Activated CD8-positive, alpha-beta T cell treated with anti-CD3 and anti-CD28 coated beads for 36 hours (primary cell): Measurements from ENCODE around the gene RGS19. TPM values are rescaled to one million over a fixed set of nuclear protein-coding genes. Genes with fewer than 3 reads are reported as not detected.

ENCODE experiments used
- ATAC-seq: fragments of 200-7000 bp; cut with Tn5 transposase; one replicate; pipeline ENCODE4 v1.10.0; 2021; ENCODE audit warnings: mild to moderate bottlenecking, moderate library complexity
- CTCF ChIA-PET: fragments of 350-600 bp; sonication (Branson Sonifier 250); formaldehyde crosslinking; loops from one replicate; lab custom pipeline; 2021; ENCODE audit warnings: antibody characterized with exemption; lab: Charles Lee
- POLR2A ChIA-PET: fragments of 350-600 bp; sonication (Branson Sonifier 250); formaldehyde crosslinking; loops from one replicate; lab custom pipeline; 2021; ENCODE audit warnings: antibody characterized with exemption; lab: Charles Lee
- DNase-seq: peaks from one replicate; pipeline ENCODE4 v3.0.0-alpha.2; 2020
- H3K27ac Mint-ChIP-seq: one replicate; pipeline ENCODE4 v1.8.0; 2021; ENCODE audit warnings: mild to moderate bottlenecking, mixed read lengths
- H3K27me3 Mint-ChIP-seq: one replicate; pipeline ENCODE4 v1.8.0; 2021; ENCODE audit warnings: mixed read lengths
- H3K36me3 Mint-ChIP-seq: one replicate; pipeline ENCODE4 v1.8.0; 2021; ENCODE audit warnings: low read depth, mixed read lengths
- H3K4me1 Mint-ChIP-seq: one replicate; pipeline ENCODE4 v1.8.0; 2021; ENCODE audit warnings: low read depth, mixed read lengths
- H3K4me3 Mint-ChIP-seq: one replicate; pipeline ENCODE4 v1.8.0; 2021; ENCODE audit warnings: mild to moderate bottlenecking, moderate library complexity, mixed read lengths
- H3K9me3 Mint-ChIP-seq: one replicate; pipeline ENCODE4 v1.8.0; 2021; ENCODE audit warnings: mixed read lengths
- CTCF ChIP-seq: fragments of 200-600 bp; IDR thresholded peaks from one replicate; pipeline ENCODE4 v1.8.0; 2022; ENCODE audit warnings: antibody characterized with exemption, mild to moderate bottlenecking
- intact Hi-C: fragments of 100-400 bp; cut with micrococcal nuclease; formaldehyde crosslinking; loops from one replicate; pipeline ENCODE4 v1.10.0; 2022
- total RNA-seq, 2 experiments: library from RNA; stranded (reverse); gene quantifications; one replicate each; pipeline ENCODE4 v1.2.3, GENCODE V29; 2021

Gene RGS19
- total RNA-seq, 2 experiments from 2014 or later = 42.5 to 44.1 TPM

DNA sequence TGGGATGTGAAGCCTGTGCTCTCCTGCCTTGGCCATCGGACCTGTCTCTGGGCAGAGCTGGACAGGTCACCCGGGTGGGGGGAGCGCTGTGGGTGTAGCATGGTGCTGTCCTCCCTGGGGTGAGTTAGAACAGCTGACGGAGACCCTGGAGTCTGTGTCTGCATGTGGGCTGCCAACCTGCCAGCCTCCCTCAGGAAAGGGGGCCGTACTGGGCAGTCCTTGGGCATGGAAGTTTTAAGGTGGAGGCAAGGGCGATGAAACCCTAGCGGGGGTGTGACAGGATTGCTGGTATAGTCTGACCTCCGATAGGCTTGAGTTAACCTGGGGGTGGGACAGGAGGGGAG lies 32.3 kb downstream of the RGS19 start:
- TF ChIP-seq CTCF = no peak
- DNase-seq (no peak), ATAC-seq (no peak)
- ChIA-PET CTCF (no interaction called here), POLR2A (interaction anchor here (1.0 to 2.0 kb wide), 2 partner anchors 9 to 16 kb away, joined by 3 to 7 read pairs; partner anchors contain the start of gene TCEA2)
- Mint-ChIP-seq H3K4me3 (no peak overlapping the region), H3K4me1 (peaks cover 12% of the 10 kb centered on the region), H3K9me3 (no peaks in the 10 kb centered on the region), H3K27ac (no peak overlapping the region), H3K27me3 (peaks cover 40% of the 10 kb centered on the region), H3K36me3 (no peaks in the 10 kb centered on the region)
- intact Hi-C loops = no loop called here

- Mint-ChIP-seq H3K27ac (no peak overlapping the region), H3K27me3 (peaks cover 31% of the 10 kb centered on the region), H3K36me3 (no peaks in the 10 kb centered on the region)
Observed at GRCh38 chr20:64045346-64046011, 33.8 kb downstream of the RGS19 start.

DNA sequence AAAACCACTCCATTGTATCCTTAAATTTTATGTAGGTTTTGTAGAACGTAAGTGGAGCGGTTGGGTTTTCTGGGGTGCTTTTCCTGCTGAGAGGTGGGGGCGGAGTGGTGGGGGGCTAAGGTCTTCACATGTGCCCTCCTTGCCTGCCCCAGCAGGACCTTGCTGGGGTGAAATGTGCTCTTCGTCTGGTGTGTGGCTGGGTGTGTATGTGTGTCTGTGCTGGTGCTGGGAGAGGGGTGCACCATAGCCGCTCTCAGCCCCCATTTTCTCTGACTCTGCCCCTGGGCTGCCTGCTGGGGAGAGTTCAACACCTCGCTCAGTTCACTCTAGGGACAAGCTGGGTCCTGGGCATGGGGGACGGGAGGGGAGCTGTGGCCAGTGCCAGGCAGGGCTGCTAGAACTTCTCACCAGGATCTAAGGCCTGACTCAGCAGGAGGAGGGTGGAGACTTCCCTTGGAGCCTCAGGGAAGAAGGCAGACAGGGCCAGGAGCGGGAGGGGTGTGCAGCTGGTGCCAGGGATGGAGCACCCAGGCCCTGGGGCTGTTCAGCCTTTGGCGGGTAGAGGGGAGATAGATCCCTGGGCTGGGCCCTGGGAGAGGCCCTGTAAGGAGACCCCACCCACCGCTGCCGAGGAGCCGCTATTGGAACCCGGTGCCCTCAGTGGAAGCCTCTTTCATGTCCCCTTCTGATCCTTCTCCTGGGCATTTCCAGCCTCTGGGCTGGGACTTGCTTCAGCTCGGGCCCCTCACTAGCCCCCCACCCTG lies 34.7 kb downstream of the RGS19 start:
- TF ChIP-seq CTCF = no peak
- DNase-seq (no peak), ATAC-seq (no peak)
- H3K27me3 Mint-ChIP-seq = peaks cover 26% of the 10 kb centered on the region
- no peaks in the 10 kb centered on the region for H3K36me3 Mint-ChIP-seq
- intact Hi-C loops = no loop called here
- CTCF ChIA-PET = interaction anchor here (0.8 to 1.5 kb wide), 2 partner anchors 11 to 13 kb away, joined by 3 to 5 read pairs; no protein-coding TSS in a partner anchor
- POLR2A ChIA-PET = interaction anchor here (0.8 to 1.1 kb wide), 3 partner anchors 12 to 31 kb away, joined by 3 read pairs; no protein-coding TSS in a partner anchor
- H3K4me1 Mint-ChIP-seq = peaks cover 21% of the 10 kb centered on the region
- no peaks in the 10 kb centered on the region for H3K9me3 Mint-ChIP-seq
- no peak overlapping the region for H3K4me3 Mint-ChIP-seq
- H3K27ac Mint-ChIP-seq = no peak overlapping the region

More at GRCh38 chr20:64045346-64046011, 33.8 kb downstream of the RGS19 start:
- Mint-ChIP-seq H3K4me3 (no peak overlapping the region), H3K4me1 (peaks cover 16% of the 10 kb centered on the region), H3K9me3 (no peaks in the 10 kb centered on the region)
- no peak for TF ChIP-seq CTCF
- DNase-seq = no peak
- ChIA-PET CTCF (no interaction called here), POLR2A (interaction anchor here (0.8 to 2.0 kb wide), 3 partner anchors 7 to 13 kb away, joined by 3 to 7 read pairs (median 3); no protein-coding TSS in a partner anchor)
- intact Hi-C loops = no loop called here
- no peak for ATAC-seq

DNA sequence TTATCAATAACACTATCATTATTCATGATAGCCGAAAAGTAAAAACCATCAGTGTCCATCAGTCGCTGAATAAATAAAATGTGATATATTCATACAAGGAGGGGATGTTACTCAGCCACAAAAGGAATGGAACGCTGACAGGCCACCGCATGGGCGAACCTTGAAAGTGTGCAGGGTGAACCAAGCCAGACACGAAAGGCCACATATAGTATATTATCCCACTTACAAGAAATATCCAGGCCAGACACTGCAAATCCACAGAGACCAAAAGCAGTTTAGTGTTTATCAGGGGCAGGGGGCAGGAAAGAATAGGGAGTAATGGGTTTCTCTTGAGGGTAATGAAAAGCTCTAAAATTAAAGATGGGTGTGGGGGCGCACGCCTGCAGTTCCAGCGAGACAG lies 35.5 kb downstream of the RGS19 start:
- ChIA-PET POLR2A (interaction anchor here (1.0 to 1.4 kb wide), 2 partner anchors 17 to 30 kb away, joined by 3 to 4 read pairs; no protein-coding TSS in a partner anchor), CTCF (interaction anchor here (0.8 to 1.5 kb wide), 3 partner anchors 10 to 26 kb away, joined by 3 to 5 read pairs (median 3); no protein-coding TSS in a partner anchor)
- peaks cover 27% of the 10 kb centered on the region for H3K4me1 Mint-ChIP-seq
- TF ChIP-seq CTCF = no peak
- H3K36me3 Mint-ChIP-seq = no peaks in the 10 kb centered on the region
- ATAC-seq = no peak
- H3K9me3 Mint-ChIP-seq = no peaks in the 10 kb centered on the region
- peaks cover 24% of the 10 kb centered on the region for H3K27me3 Mint-ChIP-seq
- peak overlapping the region; percentile 53 for H3K4me3 Mint-ChIP-seq
- H3K27ac Mint-ChIP-seq = no peak overlapping the region
- no peak for DNase-seq
- intact Hi-C loops = no loop called here
